Gastrocnemius medialis (tissue), 4 donors: Measurements from ENCODE around the gene CD151.

Experiments used
- CTCF ChIP-seq, 5 experiments: fragments of 450-650 bp in 3 of 5; fragments of 200-600 bp in 2 of 5; sonication (generic) in 2 of 5; IDR thresholded peaks in 4 of 5; conservative IDR thresholded peaks in 1 of 5; 1 replicate in 4 of 5; 2 replicates in 1 of 5; pipeline ENCODE4 v1.5.1; 2016 to 2019; ENCODE audit warnings: antibody characterized with exemption in 5 of 5, mild to moderate bottlenecking in 3 of 5, moderate library complexity in 3 of 5
- POLR2A ChIP-seq, 2 donors: fragments of 450-650 bp; IDR thresholded peaks; one replicate each; pipeline ENCODE4 v1.6.1; 2017; ENCODE audit warnings: antibody characterized with exemption in 2 of 2, mild to moderate bottlenecking in 2 of 2, moderate library complexity in 2 of 2

- no peak for TF ChIP-seq CTCF (IDR thresholded peaks at IDR 0.05 in 4 of 5, conservative IDR thresholded peaks at IDR 0.05 in 1 of 5)
- TF ChIP-seq POLR2A (IDR thresholded peaks at IDR 0.05) = no peak
Measured at GRCh38 chr11:802018-802617, 30.6 kb upstream of the CD151 start.
